ENCODE data around the gene UGT3A1. TPM values are rescaled to one million over a fixed set of nuclear protein-coding genes. Genes with fewer than 3 reads are reported as not detected.
A peak's percentile ranks its signal among the peaks of the same experiment; 100 is the strongest.

Gene UGT3A1
- total RNA-seq, 1 donor from 2014 or later, result not detected

DNA sequence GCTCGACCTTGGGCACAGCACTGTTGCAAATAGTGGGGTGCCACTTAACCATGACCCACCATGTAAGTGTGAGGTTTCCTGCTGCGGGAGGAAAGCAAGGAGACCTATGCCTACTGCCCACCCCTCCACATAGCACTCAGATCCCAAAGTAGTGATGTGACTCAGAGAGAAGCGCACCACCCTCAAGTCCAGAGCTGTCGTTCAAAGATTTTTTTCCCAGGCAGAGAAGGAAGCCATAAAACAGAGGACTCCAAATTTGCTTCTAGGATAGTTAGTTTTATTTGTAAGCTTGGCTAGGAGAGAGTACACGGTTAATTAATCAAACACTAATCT lies 19.3 kb downstream of the UGT3A1 start:
- no peak overlapping the region for H3K4me3 Mint-ChIP-seq (ENCODE audit: unreplicated experiment)
- H3K9me3 Mint-ChIP-seq (ENCODE audit: low read depth), result peaks cover 2% of the 10 kb centered on the region
- H3K27me3 Mint-ChIP-seq (ENCODE audit: low read depth), result peaks cover 10% of the 10 kb centered on the region
- TF ChIP-seq, protein P1, sequence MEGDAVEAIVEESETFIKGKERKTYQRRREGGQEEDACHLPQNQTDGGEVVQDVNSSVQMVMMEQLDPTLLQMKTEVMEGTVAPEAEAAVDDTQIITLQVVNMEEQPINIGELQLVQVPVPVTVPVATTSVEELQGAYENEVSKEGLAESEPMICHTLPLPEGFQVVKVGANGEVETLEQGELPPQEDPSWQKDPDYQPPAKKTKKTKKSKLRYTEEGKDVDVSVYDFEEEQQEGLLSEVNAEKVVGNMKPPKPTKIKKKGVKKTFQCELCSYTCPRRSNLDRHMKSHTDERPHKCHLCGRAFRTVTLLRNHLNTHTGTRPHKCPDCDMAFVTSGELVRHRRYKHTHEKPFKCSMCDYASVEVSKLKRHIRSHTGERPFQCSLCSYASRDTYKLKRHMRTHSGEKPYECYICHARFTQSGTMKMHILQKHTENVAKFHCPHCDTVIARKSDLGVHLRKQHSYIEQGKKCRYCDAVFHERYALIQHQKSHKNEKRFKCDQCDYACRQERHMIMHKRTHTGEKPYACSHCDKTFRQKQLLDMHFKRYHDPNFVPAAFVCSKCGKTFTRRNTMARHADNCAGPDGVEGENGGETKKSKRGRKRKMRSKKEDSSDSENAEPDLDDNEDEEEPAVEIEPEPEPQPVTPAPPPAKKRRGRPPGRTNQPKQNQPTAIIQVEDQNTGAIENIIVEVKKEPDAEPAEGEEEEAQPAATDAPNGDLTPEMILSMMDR (IDR thresholded peaks at IDR 0.05), result no peak
- H3K27ac Mint-ChIP-seq (ENCODE audit: unreplicated experiment), result no peak overlapping the region
- no peaks in the 10 kb centered on the region for H3K36me3 Mint-ChIP-seq (ENCODE audit: low read depth)
- H3K4me1 Mint-ChIP-seq (ENCODE audit: low read depth), result no peaks in the 10 kb centered on the region
- no peak for DNase-seq (ENCODE audit: low spot score)

- DNase-seq (ENCODE audit: low spot score), result no peak
- TF ChIP-seq, protein P1 (IDR thresholded peaks at IDR 0.05), result no peak
- Mint-ChIP-seq H3K27me3 (ENCODE audit: low read depth) (peaks cover 12% of the 10 kb centered on the region), H3K27ac (ENCODE audit: unreplicated experiment) (no peak overlapping the region), H3K4me1 (ENCODE audit: low read depth) (no peaks in the 10 kb centered on the region), H3K9me3 (ENCODE audit: low read depth) (peaks cover 2% of the 10 kb centered on the region), H3K4me3 (ENCODE audit: unreplicated experiment) (no peak overlapping the region), H3K36me3 (ENCODE audit: low read depth) (no peaks in the 10 kb centered on the region)
These were observed 19.9 kb downstream of the UGT3A1 start for GRCh38 chr5:35971186-35971877.

GRCh38 chr5:35963381-35963843 lies 27.8 kb downstream of the UGT3A1 start:
- TF ChIP-seq, protein P1 (IDR thresholded peaks at IDR 0.05), result peak; percentile 67
- Mint-ChIP-seq H3K4me3 (ENCODE audit: unreplicated experiment) (no peak overlapping the region), H3K9me3 (ENCODE audit: low read depth) (no peaks in the 10 kb centered on the region), H3K4me1 (ENCODE audit: low read depth) (no peaks in the 10 kb centered on the region), H3K27me3 (ENCODE audit: low read depth) (peaks cover 21% of the 10 kb centered on the region), H3K27ac (ENCODE audit: unreplicated experiment) (no peak overlapping the region), H3K36me3 (ENCODE audit: low read depth) (no peaks in the 10 kb centered on the region)
- DNase-seq (ENCODE audit: low spot score), result no peak

DNA sequence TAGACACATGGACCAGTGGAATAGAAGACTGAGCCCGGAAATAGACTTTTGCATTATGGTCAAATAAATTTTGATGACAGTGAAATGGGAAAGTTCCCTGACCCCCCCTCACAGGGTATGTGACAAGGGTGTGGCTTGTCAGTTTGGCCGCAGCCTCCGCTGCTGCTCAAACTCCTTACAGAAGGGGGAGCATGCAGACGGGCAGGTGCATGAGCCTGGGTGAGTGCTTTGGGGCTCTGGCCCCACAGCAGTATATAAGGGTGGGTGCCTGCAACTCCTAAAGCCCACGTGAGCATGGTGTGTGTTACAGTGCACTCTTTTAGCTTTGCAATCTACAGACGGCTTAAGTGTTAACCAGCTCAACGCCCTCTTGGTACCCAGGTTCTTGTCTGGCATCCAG lies 30.9 kb downstream of the UGT3A1 start:
- Mint-ChIP-seq H3K4me1 (ENCODE audit: low read depth) (no peaks in the 10 kb centered on the region), H3K4me3 (ENCODE audit: unreplicated experiment) (no peak overlapping the region), H3K27me3 (ENCODE audit: low read depth) (peaks cover 20% of the 10 kb centered on the region), H3K9me3 (ENCODE audit: low read depth) (peaks cover 3% of the 10 kb centered on the region), H3K36me3 (ENCODE audit: low read depth) (no peaks in the 10 kb centered on the region), H3K27ac (ENCODE audit: unreplicated experiment) (no peak overlapping the region)
- DNase-seq (ENCODE audit: low spot score), result no peak
- TF ChIP-seq, protein P1 (IDR thresholded peaks at IDR 0.05), result no peak

DNA sequence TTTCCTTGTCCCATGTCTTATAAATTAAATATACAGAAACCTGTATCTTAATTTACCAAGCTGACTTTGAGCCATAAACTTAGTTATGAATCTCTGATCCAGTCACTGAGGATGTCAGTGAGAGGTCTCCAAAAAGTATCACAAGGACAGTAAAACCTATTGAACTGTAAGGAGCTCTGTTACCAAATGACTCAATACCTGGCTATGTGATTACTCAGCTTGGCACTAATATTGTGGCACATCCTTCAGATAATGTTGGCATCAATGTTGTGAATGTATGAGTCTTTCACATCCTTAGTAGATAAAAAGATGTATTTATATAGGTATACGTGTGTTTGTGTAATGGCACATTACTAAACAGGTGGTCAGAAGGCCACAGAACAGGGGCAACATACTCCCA lies 34.8 kb downstream of the UGT3A1 start:
- Mint-ChIP-seq H3K27me3 (ENCODE audit: low read depth) (peaks cover 35% of the 10 kb centered on the region), H3K36me3 (ENCODE audit: low read depth) (no peaks in the 10 kb centered on the region), H3K9me3 (ENCODE audit: low read depth) (peaks cover 3% of the 10 kb centered on the region), H3K27ac (ENCODE audit: unreplicated experiment) (no peak overlapping the region), H3K4me3 (ENCODE audit: unreplicated experiment) (no peak overlapping the region), H3K4me1 (ENCODE audit: low read depth) (no peaks in the 10 kb centered on the region)
- no peak for DNase-seq (ENCODE audit: low spot score)
- TF ChIP-seq, protein P1 (IDR thresholded peaks at IDR 0.05), result no peak

Data from chondrocyte (in vitro differentiated cells).